Retina (tissue), 1 donor: ENCODE data around the gene AP3D1.

Source experiments
- DNase-seq: peaks from one replicate; pipeline ENCODE4 v3.0.0-alpha.2; 2016

AP3D1 gene

GRCh38 chr19:2180881-2181632 is 29.7 kb upstream of the AP3D1 start:
- DNase-seq = no peak

- no peak for DNase-seq
Observed at GRCh38 chr19:2180114-2180513, 28.7 kb upstream of the AP3D1 start.

GRCh38 chr19:2179095-2179494 is 27.7 kb upstream of the AP3D1 start:
- no peak for DNase-seq

DNA sequence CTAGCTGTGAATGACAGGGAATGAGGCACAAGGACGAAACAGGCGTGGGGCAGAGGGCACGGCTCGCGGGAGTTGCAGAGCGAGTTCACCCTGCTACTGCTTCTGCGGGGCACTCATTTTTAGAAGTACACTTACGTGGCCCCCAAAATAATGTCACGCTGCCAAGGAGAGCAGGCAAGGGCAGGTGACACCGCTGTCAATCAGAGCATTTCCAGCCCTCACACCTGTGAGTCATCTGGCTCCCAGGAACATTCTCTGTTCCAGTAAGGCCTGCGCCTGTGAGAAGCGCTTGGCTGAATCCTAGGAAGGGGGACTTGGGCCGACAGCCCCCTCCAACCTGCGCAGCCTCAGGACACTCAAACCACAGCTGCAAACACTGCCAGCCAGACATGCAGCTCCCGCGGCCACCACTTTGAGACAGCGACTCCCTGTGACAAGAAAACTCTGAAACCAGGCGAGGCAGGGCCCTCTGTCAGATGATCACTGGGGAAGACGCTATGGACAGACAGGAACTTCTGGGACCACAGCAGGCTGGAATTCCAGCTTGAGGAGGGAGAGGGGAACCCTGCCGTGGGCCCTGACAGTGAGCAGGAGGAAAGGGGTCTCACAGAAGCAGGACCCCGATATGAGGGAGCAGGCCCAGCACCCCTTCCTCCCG is 25.1 kb upstream of the AP3D1 start:
- DNase-seq = no peak

DNA sequence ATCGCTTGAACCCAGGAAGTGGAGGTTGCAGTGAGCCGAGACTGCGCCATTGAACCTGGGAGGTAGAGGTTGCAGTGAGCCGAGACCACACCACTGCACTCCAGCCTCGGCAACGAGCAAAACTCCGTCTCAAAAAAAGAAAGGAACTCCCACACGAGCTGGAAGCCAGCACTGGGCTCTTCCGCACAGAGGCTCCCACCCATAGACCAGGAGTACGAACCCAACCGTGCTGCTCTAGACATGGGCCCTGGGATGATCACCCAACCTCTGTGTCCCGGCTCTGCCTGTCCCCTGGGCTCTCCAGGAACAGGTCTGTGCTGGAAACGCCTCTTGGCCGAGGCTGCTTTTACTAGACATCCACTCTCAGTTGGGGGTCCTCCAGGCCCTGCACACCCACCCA is 24.4 kb upstream of the AP3D1 start:
- DNase-seq = no peak

DNA sequence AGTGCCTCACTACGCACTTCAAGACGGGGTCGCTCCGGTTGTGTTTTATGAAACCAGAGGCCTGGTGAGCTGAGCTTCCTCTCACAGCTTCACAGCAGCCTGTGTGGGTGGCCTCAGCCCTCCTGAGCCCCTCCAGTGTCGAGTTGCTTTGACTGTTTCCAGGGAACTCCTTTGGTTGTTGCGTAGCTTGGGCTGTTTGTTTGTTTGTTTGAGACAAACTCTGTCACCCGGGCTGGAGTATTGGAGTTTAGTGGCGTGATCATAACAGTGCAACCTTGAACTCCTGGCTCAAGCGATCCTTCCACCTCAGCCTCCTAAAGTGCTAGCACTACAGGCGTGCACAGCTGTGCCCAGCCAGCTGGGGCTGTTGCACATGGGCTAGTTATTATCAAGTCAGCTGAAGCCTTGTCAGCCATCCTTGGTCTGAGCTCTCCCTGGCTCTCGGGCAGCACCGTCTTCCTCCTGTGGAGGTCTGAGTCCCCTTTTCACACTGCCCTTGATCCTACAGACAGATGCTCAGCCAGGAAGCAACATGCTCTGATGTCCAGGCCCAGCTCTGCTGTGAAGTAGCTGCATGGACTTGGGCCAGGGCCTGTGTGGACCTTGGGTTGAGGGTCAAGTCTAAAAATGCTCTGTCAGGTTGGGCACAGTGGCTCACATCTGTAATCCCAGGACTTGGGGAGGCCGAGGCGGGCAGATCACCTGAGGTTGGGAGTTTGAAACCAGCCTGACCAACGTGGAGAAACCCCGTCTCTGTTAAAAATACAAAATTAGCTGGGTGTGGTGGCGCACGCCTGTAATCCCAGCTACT is 22.6 kb upstream of the AP3D1 start:
- no peak for DNase-seq

DNA sequence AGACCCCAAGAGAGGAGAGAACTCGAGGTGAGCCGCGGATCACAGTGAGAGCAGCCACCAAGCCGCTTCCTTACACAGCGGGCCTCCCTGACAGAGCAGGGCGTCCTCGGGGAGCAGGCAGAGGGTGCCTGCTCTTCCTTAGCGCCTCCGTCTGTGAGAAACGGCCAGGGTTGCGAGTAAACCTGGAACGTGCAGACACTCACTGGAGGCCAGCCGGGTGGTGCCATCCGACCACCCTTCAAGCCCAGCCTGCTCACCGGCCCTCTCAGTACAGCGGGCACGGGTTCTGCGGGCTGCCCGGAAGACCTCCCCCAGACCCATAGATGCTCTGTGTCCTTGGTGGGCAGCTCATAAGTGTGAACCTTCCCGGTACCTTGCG is 22.0 kb upstream of the AP3D1 start:
- DNase-seq = no peak

- no peak for DNase-seq
Observed at GRCh38 chr19:2171349-2172145, 20.2 kb upstream of the AP3D1 start.

GRCh38 chr19:2170987-2171348 is 19.6 kb upstream of the AP3D1 start:
- no peak for DNase-seq

GRCh38 chr19:2170219-2170618 is 18.9 kb upstream of the AP3D1 start:
- peak; percentile 57 for DNase-seq

DNA sequence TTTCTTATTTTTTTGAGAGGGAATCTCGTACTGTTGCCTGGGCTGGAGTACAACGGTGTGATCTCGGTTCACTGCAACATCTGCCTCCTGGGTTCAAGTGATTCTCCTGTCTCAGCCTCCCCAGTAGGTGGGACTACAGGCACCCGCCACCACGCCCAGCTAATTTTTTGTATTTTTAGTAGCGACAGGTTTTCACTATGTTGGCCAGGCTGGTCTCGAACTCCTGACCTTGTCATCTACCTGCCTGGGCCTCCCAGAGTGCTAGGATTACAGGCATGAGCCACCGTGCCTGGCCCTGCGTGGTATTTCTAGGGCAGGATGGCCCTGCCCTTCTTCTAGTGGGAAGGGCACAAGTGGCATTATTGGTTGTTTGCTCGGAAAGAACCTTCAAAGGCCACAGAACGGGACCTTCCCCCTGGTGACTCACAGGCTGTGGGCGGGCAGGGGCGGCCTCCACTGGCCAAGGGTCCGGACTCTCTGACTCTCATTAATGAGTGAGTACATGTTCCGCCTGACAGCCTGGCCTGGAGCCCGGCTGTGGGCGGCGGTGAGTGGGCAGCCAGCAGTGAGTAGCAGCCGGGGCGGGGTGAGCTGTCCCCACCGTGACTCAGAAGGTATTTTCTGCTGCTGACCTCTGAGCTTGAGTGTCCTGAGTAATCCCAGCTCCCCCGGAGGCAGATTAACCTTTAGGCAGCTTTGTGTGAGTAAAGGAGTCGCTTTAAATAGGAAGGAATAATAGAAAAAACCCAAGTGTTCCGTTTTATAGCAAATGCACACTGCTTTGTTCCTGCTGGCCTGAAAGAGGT is 17.5 kb upstream of the AP3D1 start:
- DNase-seq = peak; percentile 66

DNA sequence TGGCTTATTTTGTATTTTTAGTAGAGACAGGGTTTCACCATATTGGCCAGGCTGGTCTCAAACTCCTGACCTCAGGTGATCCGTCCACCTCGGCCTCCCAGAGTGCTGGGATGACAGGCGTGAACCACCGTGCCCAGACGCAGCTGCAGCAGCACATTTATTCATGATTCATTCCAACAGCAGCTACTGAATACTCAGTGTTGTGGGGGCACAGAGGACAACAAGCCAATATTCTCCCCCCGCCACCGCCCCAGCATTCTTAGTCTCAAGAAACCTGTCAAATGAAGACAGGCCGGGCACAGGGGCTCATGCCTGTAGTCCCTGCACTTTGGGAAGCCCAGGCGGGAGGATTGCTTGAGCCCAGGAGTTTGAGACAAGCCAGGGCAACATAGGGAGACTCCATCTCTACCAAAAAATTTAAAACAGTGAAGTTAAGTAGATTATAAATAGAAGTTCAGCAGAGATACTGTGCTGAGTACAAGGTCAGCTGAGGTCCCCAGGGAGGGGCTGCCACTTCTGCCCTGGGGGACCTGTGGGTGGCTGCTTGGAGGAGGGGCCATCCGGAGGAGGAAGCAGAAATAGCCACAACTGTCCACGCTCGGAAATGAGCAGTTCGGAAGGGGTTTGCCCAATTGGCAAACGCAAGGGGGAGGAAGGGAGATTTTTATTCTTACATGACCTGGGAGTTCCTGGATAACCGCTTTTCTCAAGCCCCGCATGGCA is 16.7 kb upstream of the AP3D1 start:
- DNase-seq = no peak

DNA sequence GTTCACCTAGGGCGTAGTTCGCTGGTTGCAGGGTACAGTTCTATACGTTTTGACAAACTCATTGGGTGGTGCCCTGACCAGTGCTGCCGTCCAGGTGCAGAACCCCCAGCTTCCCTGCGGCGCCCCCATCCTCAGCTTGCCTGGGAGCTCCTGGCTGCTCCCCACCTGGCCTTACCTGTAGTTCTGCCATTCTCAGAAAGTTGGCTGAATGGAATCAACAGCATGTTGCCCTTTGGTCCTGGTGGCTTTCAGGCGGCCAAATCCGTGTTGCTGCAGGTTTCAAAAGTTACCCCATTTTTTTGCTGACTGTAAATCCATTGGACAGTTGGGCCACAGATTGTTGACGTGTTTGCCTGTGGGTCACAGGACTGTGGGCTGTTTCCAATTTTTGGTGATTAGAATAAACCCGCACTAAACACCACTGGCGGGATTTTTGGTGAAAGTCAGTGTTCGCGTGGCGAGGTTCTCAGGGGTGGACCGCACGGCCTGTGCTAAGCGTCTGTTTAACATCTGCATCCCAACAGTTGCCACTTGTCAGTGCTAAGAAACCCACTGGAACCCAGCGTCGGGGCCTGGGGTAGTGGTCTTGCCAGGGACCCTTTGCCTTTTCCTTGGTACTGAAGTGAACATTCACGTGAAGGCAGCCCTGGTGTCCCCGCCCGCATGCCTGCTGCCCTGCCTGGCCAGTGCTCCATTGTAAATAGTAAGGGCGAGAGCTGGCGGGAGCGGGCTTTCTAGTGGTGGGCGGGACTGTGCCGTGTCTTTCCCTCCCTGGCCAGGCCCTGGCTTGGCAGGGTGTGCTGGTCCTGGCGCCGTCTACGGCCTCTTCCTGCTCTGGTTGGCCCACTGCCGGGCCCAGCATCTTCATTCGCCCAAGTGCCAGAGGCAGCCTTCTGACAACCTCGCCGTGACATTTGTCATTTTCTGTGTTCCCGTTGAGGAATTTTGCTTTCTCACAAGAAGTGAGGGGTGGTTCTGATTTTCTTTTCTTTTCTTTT is 15.7 kb upstream of the AP3D1 start:
- DNase-seq = no peak

- no peak for DNase-seq
Observed at GRCh38 chr19:2164020-2164998, 12.9 kb upstream of the AP3D1 start.

DNA sequence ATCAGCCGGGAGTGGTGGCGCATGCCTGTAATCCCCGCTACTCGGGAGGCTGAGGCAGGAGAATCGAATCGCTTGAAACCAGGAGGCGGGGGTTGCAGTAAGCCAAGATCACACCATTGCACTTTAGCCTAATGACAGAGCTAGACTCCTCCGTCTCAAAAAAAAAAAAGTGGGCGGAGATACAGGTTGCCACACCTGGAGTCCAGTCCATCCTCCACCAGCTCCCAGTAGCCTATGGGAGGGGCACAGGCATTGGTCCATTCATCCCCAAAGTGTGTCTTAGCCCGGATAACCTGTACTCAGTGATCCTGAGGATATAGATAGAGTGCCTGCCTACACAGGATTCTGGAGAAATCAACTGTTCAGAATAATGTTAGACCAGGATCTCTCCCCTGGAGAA is 9.0 kb upstream of the AP3D1 start:
- DNase-seq = no peak

DNA sequence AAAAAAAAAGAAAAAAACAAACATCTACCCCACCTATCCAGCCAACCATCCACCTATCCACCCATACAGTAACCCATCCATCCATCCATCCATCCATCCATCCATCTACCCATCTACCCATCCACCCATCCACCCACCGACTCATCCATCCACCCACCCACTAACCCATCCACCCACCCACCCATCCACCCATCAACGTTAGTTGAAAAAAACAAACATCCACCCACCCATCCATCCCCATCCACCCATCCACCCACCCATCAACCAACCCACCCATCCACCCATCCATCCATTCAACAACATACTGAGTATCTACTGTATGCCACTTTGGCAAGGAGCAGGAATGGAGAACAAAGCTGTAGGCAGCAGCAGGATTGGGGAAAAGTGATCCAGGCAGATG is 6.1 kb upstream of the AP3D1 start:
- no peak for DNase-seq

- no peak for DNase-seq
Observed at GRCh38 chr19:2154587-2155075, 3.3 kb upstream of the AP3D1 start.

DNA sequence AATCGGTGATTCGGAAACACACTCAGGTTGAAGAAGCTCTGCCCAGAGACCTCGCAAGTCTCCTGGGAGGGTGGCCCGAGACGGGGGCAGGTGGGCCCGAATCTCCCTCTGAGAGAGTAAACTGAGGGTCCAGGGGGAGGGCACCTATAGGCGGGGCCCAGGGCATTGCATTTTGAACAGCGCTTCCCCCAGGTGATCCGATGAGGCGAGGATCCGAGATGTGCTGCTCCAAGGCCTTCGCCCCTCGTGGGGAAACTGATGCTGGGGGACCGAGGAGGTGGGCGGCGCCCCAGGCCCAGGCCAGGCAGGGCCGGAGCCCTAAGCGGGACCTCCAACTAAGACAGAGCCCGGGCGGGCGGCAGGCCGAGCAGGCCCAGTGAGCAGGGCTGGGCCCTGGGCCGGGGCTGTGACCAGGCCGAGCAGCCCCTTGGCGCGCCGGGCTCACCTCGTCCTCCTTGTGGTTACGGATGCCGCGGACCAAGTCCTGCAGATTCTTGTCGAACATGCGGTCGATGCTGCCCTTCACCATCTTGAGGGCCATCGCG is 500 bp downstream of the AP3D1 start:
- DNase-seq = peak; percentile 63
